Astrocyte (in vitro differentiated cells and primary cell): ENCODE measurements around the gene CIT. TPM values are rescaled to one million over a fixed set of nuclear protein-coding genes. Genes with fewer than 3 reads are reported as not detected.

Source experiments
- DNase-seq: peaks from one replicate; pipeline ENCODE4 v3.0.0-alpha.2; 2010; ENCODE audit warnings: low read depth
- FAIRE-seq: peaks from 2 replicates; lab custom pipeline; 2011; peaks lifted over from hg19 to GRCh38; lab: Jason Lieb, UNC
- H2AFZ ChIP-seq: 2 replicates; pipeline ENCODE4 v1.6.0; 2012; ENCODE audit warnings: low read depth, low read length, inconsistent platforms
- H3K27ac ChIP-seq: 2 replicates; pipeline ENCODE4 v1.5.1; 2011; ENCODE audit warnings: low read depth, low read length, inconsistent platforms
- H3K27me3 ChIP-seq: 2 replicates; pipeline ENCODE4 v1.6.0; 2011; ENCODE audit warnings: low read length, inconsistent platforms; ENCODE audit not compliant: insufficient read depth
- H3K36me3 ChIP-seq: 2 replicates; pipeline ENCODE4 v1.5.1; 2011; ENCODE audit warnings: low read length, inconsistent platforms; ENCODE audit not compliant: insufficient read depth
- H3K4me1 ChIP-seq: 2 replicates; pipeline ENCODE4 v1.5.1; 2011; ENCODE audit warnings: low read length, inconsistent platforms; ENCODE audit not compliant: insufficient read depth
- H3K4me2 ChIP-seq: 2 replicates; pipeline ENCODE4 v1.6.0; 2012; ENCODE audit warnings: low read length, inconsistent platforms
- H3K4me3 ChIP-seq: 2 replicates; pipeline ENCODE4 v1.5.1; 2011; ENCODE audit warnings: low read depth, mild to moderate bottlenecking, low read length, inconsistent platforms; ENCODE audit not compliant: insufficient read depth
- H3K79me2 ChIP-seq: 2 replicates; pipeline ENCODE4 v1.6.0; 2012; ENCODE audit warnings: mild to moderate bottlenecking, low read length, inconsistent platforms; ENCODE audit not compliant: insufficient read depth
- H3K9ac ChIP-seq: 2 replicates; pipeline ENCODE4 v1.6.0; 2012; ENCODE audit warnings: mild to moderate bottlenecking, low read length, inconsistent platforms
- H3K9me3 ChIP-seq: 2 replicates; pipeline ENCODE4 v1.5.1; 2012; ENCODE audit warnings: low read depth, mild to moderate bottlenecking, low read length, inconsistent platforms; ENCODE audit not compliant: insufficient read depth
- H4K20me1 ChIP-seq: 2 replicates; pipeline ENCODE4 v1.6.0; 2012; ENCODE audit warnings: low read length, inconsistent platforms; ENCODE audit not compliant: insufficient read depth
- H3K27ac Mint-ChIP-seq: one replicate; pipeline ENCODE4 v1.8.0; 2021; ENCODE audit warnings: mild to moderate bottlenecking, mixed read lengths; ENCODE audit not compliant: unreplicated experiment
- H3K27me3 Mint-ChIP-seq: one replicate; pipeline ENCODE4 v1.8.0; 2021; ENCODE audit warnings: low read depth, mixed read lengths; ENCODE audit not compliant: unreplicated experiment
- H3K36me3 Mint-ChIP-seq: one replicate; pipeline ENCODE4 v1.8.0; 2021; ENCODE audit warnings: low read depth, mixed read lengths; ENCODE audit not compliant: unreplicated experiment
- H3K4me1 Mint-ChIP-seq: one replicate; pipeline ENCODE4 v1.8.0; 2021; ENCODE audit warnings: low read depth, mixed read lengths; ENCODE audit not compliant: unreplicated experiment
- H3K4me3 Mint-ChIP-seq: one replicate; pipeline ENCODE4 v1.8.0; 2021; ENCODE audit warnings: mild to moderate bottlenecking, moderate library complexity, mixed read lengths; ENCODE audit not compliant: unreplicated experiment
- H3K9me3 Mint-ChIP-seq: one replicate; pipeline ENCODE4 v1.8.0; 2021; ENCODE audit warnings: mild to moderate bottlenecking, mixed read lengths; ENCODE audit not compliant: unreplicated experiment
- EZH2 ChIP-seq: IDR thresholded peaks from 2 replicates; pipeline ENCODE4 v1.6.1; 2012; ENCODE audit warnings: mild to moderate bottlenecking, low read length, inconsistent platforms; ENCODE audit not compliant: insufficient read depth
- total RNA-seq: library from RNA; stranded (reverse); gene quantifications from 2 replicates; pipeline ENCODE4 v1.2.1, GENCODE V29; 2021
- TF ChIP-seq, protein P1 (sequence below): IDR thresholded peaks from 2 replicates; pipeline ENCODE4 v1.5.1; 2011; ENCODE audit warnings: low read depth, mild to moderate bottlenecking, inconsistent platforms, low read length, moderate library complexity; ENCODE audit not compliant: insufficient read depth

The CIT gene
- total RNA-seq, 1 donor from 2014 or later = 4.5 TPM

DNA sequence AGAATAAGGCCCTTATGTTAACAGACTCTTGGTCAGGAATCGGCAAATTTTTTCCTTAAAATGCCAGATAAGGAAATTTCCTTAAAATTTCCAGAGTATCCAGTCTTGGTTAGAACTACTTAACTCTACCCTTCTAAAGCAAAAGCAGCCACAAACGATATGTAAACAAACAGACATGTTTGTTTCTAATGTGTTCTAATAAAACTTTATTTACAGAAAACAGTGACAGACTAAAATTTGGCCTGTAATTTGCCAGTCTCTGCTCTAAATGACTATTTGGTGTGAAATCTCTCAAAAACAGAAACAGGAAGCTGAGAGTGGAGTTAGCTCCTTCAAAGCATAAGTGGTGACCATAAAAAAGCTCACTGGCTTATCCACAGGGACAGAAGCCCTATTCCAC lies 131.0 kb downstream of the CIT start:
- Histone ChIP-seq H3K4me2 (no peak overlapping the region), H4K20me1 (no peaks in the 10 kb centered on the region), H3K4me3 (no peak overlapping the region), H3K9me3 (peaks cover 4% of the 10 kb centered on the region), H3K36me3 (peaks cover 8% of the 10 kb centered on the region), H3K4me1 (peaks cover 16% of the 10 kb centered on the region), H2AFZ (no peak overlapping the region), H3K9ac (no peak overlapping the region), H3K79me2 (no peaks in the 10 kb centered on the region), H3K27ac (no peak overlapping the region), H3K27me3 (no peaks in the 10 kb centered on the region)
- FAIRE-seq = no peak
- Mint-ChIP-seq H3K4me1 (no peaks in the 10 kb centered on the region), H3K27ac (no peak overlapping the region), H3K27me3 (no peaks in the 10 kb centered on the region), H3K36me3 (peaks cover 6% of the 10 kb centered on the region), H3K4me3 (no peak overlapping the region), H3K9me3 (peaks cover 17% of the 10 kb centered on the region)
- DNase-seq = no peak
- TF ChIP-seq, protein P1, sequence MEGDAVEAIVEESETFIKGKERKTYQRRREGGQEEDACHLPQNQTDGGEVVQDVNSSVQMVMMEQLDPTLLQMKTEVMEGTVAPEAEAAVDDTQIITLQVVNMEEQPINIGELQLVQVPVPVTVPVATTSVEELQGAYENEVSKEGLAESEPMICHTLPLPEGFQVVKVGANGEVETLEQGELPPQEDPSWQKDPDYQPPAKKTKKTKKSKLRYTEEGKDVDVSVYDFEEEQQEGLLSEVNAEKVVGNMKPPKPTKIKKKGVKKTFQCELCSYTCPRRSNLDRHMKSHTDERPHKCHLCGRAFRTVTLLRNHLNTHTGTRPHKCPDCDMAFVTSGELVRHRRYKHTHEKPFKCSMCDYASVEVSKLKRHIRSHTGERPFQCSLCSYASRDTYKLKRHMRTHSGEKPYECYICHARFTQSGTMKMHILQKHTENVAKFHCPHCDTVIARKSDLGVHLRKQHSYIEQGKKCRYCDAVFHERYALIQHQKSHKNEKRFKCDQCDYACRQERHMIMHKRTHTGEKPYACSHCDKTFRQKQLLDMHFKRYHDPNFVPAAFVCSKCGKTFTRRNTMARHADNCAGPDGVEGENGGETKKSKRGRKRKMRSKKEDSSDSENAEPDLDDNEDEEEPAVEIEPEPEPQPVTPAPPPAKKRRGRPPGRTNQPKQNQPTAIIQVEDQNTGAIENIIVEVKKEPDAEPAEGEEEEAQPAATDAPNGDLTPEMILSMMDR = no peak
- no peak for TF ChIP-seq EZH2

DNA sequence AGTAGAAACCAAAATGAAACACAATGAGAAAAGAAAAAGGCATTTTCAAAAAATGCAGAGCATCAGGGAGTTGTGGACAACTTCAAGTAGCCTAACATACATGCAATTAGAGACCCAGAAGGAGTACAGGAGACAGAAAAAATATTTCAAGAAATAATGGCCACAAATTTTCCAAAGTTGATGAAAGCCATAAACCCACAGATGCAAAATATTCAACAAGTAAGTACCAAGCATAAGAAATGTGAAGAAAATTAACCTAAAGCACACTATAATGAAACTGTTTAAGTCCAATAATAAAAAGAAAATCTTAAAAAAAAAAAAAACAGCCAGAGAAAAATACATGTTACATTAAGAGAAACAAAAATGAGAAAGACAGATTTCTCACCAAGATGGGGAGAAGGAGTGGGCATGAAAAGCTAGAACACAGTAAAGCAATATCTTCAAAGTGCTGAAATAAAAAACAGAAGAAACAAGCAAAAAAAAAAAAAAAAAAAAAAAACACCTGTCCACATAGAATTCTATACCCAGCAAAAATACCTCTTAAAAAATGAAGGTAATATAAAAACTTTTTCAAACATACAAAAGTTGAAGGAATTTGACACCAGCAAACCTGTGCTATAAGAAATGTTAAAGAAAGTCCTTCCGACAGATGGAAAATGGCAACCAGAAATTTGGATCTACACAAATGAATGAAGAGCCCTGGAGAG lies 132.1 kb downstream of the CIT start:
- Histone ChIP-seq H3K9me3 (peaks cover 4% of the 10 kb centered on the region), H3K4me2 (no peak overlapping the region), H3K36me3 (peaks cover 8% of the 10 kb centered on the region), H2AFZ (no peak overlapping the region), H4K20me1 (no peaks in the 10 kb centered on the region), H3K27me3 (no peaks in the 10 kb centered on the region), H3K4me3 (no peak overlapping the region), H3K4me1 (peaks cover 15% of the 10 kb centered on the region), H3K9ac (no peak overlapping the region), H3K27ac (no peak overlapping the region), H3K79me2 (no peaks in the 10 kb centered on the region)
- H3K27ac Mint-ChIP-seq = no peak overlapping the region
- no peaks in the 10 kb centered on the region for H3K4me1 Mint-ChIP-seq
- FAIRE-seq (no peak), DNase-seq (no peak)
- H3K36me3 Mint-ChIP-seq = peaks cover 6% of the 10 kb centered on the region
- peaks cover 17% of the 10 kb centered on the region for H3K9me3 Mint-ChIP-seq
- no peak overlapping the region for H3K4me3 Mint-ChIP-seq
- no peaks in the 10 kb centered on the region for H3K27me3 Mint-ChIP-seq
- TF ChIP-seq, protein P1 = no peak
- no peak for TF ChIP-seq EZH2

- Histone ChIP-seq H3K4me3 (no peak overlapping the region), H3K27ac (no peak overlapping the region), H3K4me2 (no peak overlapping the region), H3K27me3 (no peaks in the 10 kb centered on the region), H3K36me3 (peaks cover 5% of the 10 kb centered on the region), H3K9me3 (peaks cover 4% of the 10 kb centered on the region), H3K4me1 (no peaks in the 10 kb centered on the region), H3K9ac (no peak overlapping the region), H2AFZ (no peak overlapping the region), H4K20me1 (no peaks in the 10 kb centered on the region), H3K79me2 (no peaks in the 10 kb centered on the region)
- no peaks in the 10 kb centered on the region for H3K27me3 Mint-ChIP-seq
- TF ChIP-seq EZH2 = no peak
- TF ChIP-seq, protein P1 = no peak
- H3K27ac Mint-ChIP-seq = no peak overlapping the region
- no peaks in the 10 kb centered on the region for H3K4me1 Mint-ChIP-seq
- no peak for FAIRE-seq
- H3K9me3 Mint-ChIP-seq = peaks cover 17% of the 10 kb centered on the region
- H3K36me3 Mint-ChIP-seq = peaks cover 6% of the 10 kb centered on the region
- no peak for DNase-seq
- H3K4me3 Mint-ChIP-seq = no peak overlapping the region
Measured at GRCh38 chr12:119742700-119743099, 134.4 kb downstream of the CIT start.
